Smooth muscle cell (in vitro differentiated cells): ENCODE data around the gene RNF144A. TPM values are rescaled to one million over a fixed set of nuclear protein-coding genes. Genes with fewer than 3 reads are reported as not detected.

Experiments
- DNase-seq: peaks from one replicate; lab custom pipeline; 2025; ENCODE audit not compliant: unreplicated experiment; lab: John Stamatoyannopoulos, UW
- H2AFZ ChIP-seq: fragments of 200-600 bp; sonication (generic); 2 replicates; pipeline ENCODE4 v1.6.0; 2016; ENCODE audit warnings: antibody characterized with exemption, low read depth, mild to moderate bottlenecking
- H3F3A ChIP-seq: fragments of 200-600 bp; sonication (generic); 2 replicates; pipeline ENCODE4 v1.6.0; 2017; ENCODE audit warnings: antibody characterized with exemption, low read depth
- H3K27ac ChIP-seq: fragments of 200-600 bp; sonication (generic); 2 replicates; pipeline ENCODE4 v1.5.1; 2016; ENCODE audit warnings: low read depth, mild to moderate bottlenecking
- H3K27me3 ChIP-seq: fragments of 200-600 bp; sonication (generic); 2 replicates; pipeline ENCODE4 v1.6.1; 2016; ENCODE audit warnings: low read depth, mild to moderate bottlenecking
- H3K36me3 ChIP-seq: fragments of 200-600 bp; sonication (generic); 2 replicates; pipeline ENCODE4 v1.5.1; 2016; ENCODE audit warnings: low read depth
- H3K4me1 ChIP-seq: fragments of 200-600 bp; sonication (generic); 2 replicates; pipeline ENCODE4 v1.5.1; 2016; ENCODE audit warnings: low read depth
- H3K4me2 ChIP-seq: fragments of 200-600 bp; sonication (generic); 2 replicates; pipeline ENCODE4 v1.6.0; 2016; ENCODE audit warnings: mild to moderate bottlenecking
- H3K4me3 ChIP-seq: fragments of 200-600 bp; sonication (generic); 2 replicates; pipeline ENCODE4 v1.5.1; 2016; ENCODE audit warnings: mild to moderate bottlenecking
- H3K79me2 ChIP-seq: fragments of 200-600 bp; sonication (generic); 2 replicates; pipeline ENCODE4 v1.6.0; 2016; ENCODE audit warnings: low read depth, mild to moderate bottlenecking
- H3K9ac ChIP-seq: fragments of 200-600 bp; sonication (generic); 2 replicates; pipeline ENCODE4 v1.6.0; 2016; ENCODE audit warnings: low read depth
- H3K9me3 ChIP-seq: fragments of 200-600 bp; sonication (generic); replicated peaks from 2 replicates; pipeline ENCODE4 v1.5.1; 2016; ENCODE audit warnings: low read depth
- H4K20me1 ChIP-seq: fragments of 200-600 bp; sonication (generic); 2 replicates; pipeline ENCODE4 v1.6.0; 2016; ENCODE audit warnings: low read depth
- CTCF ChIP-seq: fragments of 200-600 bp; sonication (generic); IDR thresholded peaks from 2 replicates; pipeline ENCODE4 v1.5.1; 2017; ENCODE audit warnings: borderline replicate concordance, mild to moderate bottlenecking, antibody characterized with exemption; ENCODE audit not compliant: insufficient read depth, poor library complexity, severe bottlenecking
- WGBS: methylation state at CpG from one replicate; pipeline ENCODE4 v1.1.7; 2016; ENCODE audit warnings: low lambda C conversion rate; 5-methylcytosine and 5-hydroxymethylcytosine counted together
- polyA plus RNA-seq: library from polyadenylated mRNA; unstranded; fragments of >200 nt; fragmentation: Nextera tagmentation; extraction: Ambion mirVana; gene quantifications from 2 replicates; pipeline ENCODE4 v1.2.1, GENCODE V29; 2016
- total RNA-seq: library from RNA; depleted of rRNA; stranded (reverse); fragments of >200 nt; gene quantifications from 2 replicates; pipeline ENCODE4 v1.2.3, GENCODE V29; 2014

Gene RNF144A
- total and polyA plus RNA-seq, 2 experiments from 2014 or later: 10.0 to 23.3 TPM

DNA sequence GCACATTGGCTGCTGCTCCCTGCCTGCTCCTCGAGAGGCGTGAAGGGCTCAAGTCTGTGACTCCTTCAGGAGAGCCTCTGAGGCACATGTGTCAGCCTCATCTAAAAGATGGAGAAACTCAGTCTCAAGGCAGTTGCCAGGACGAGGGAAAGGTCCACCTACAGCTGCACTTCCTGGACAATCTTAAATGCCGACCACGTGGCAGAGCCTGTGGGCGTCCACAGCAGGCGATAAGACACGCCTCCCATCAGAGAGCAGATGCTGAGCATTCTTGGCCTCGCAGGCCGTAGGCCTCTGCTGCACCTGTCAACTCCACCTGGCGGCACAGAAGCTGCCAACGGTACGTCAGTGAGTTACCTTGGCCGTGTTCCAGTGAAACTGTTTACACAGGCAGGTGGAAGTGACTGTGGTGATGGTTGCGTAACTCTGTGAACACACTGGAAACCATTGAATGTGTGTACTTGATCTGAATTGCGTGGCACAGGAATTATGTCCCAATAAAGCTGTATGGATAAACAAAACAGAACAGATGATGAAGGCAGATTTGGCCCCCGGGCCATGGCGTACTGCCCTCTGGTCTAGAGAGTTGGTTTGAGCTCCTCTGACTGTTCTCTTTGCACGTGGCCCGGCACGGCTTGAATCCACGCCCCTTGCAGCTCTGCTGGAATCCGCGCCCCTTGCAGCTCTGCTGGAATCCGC, 114.5 kb downstream of the RNF144A start:
- Histone ChIP-seq H3K27ac (no peak overlapping the region), H3K79me2 (no peaks in the 10 kb centered on the region), H3F3A (no peaks in the 10 kb centered on the region), H3K4me1 (no peaks in the 10 kb centered on the region), H3K4me3 (no peak overlapping the region), H3K9ac (no peak overlapping the region), H2AFZ (no peak overlapping the region), H3K4me2 (no peak overlapping the region), H3K9me3 (no peaks in the 10 kb centered on the region), H3K27me3 (no peaks in the 10 kb centered on the region), H3K36me3 (no peaks in the 10 kb centered on the region), H4K20me1 (no peaks in the 10 kb centered on the region)
- DNase-seq: no peak
- WGBS: 94% methylated on average over 25 of the region's 25 CpGs
- no peak for TF ChIP-seq CTCF

GRCh38 chr2:7032371-7032770, 115.2 kb downstream of the RNF144A start:
- Histone ChIP-seq H3F3A (no peaks in the 10 kb centered on the region), H3K9me3 (no peaks in the 10 kb centered on the region), H3K27ac (no peak overlapping the region), H3K4me3 (no peak overlapping the region), H3K79me2 (no peaks in the 10 kb centered on the region), H2AFZ (no peak overlapping the region), H4K20me1 (no peaks in the 10 kb centered on the region), H3K4me2 (no peak overlapping the region), H3K36me3 (no peaks in the 10 kb centered on the region), H3K27me3 (no peaks in the 10 kb centered on the region), H3K9ac (no peak overlapping the region), H3K4me1 (no peaks in the 10 kb centered on the region)
- DNase-seq: no peak
- 89% methylated on average over 16 of the region's 16 CpGs for WGBS
- no peak for TF ChIP-seq CTCF

GRCh38 chr2:7033136-7033960, 116.1 kb downstream of the RNF144A start:
- no peak overlapping the region for H3K4me3 ChIP-seq
- no peaks in the 10 kb centered on the region for H3K27me3 ChIP-seq
- DNase-seq: no peak
- no peaks in the 10 kb centered on the region for H3K36me3 ChIP-seq
- TF ChIP-seq CTCF: no peak
- no peak overlapping the region for H2AFZ ChIP-seq
- no peaks in the 10 kb centered on the region for H3K9me3 ChIP-seq
- no peak overlapping the region for H3K4me2 ChIP-seq
- peaks cover 5% of the 10 kb centered on the region for H4K20me1 ChIP-seq
- no peaks in the 10 kb centered on the region for H3K4me1 ChIP-seq
- no peaks in the 10 kb centered on the region for H3K79me2 ChIP-seq
- H3F3A ChIP-seq: no peaks in the 10 kb centered on the region
- no peak overlapping the region for H3K27ac ChIP-seq
- WGBS: 98% methylated on average over 20 of the region's 20 CpGs
- H3K9ac ChIP-seq: no peak overlapping the region
